ENCODE results near the gene NCAPG. TPM values are rescaled to one million over a fixed set of nuclear protein-coding genes. Genes with fewer than 3 reads are reported as not detected.
A peak's percentile ranks its signal among the peaks of the same experiment; 100 is the strongest.

The NCAPG gene
- total RNA-seq, 2 experiments from 2014 or later, result 87.5 to 102 TPM

DNA sequence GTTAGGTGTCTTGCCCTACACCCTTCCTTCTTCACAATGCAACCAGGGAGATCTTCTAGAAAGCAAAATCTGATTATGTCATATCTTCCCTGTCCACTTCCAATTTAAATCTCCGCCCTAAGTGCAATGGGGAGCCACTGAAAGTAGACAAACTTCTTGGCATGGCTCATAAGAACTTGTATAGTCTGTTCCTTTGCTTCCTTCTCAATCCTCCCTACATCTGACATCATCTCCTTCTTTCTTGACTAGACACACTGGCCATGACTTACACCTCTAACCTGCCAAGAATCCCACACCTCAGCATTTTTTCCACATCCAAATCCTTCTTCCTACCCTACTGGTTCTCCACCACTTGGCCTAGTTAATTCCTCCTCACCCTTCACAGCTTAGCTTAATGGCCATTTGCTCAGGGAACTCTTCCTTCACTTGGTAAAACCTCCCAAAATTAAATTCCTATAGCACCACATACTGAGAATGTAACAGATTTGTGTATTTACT is 55.1 kb downstream of the NCAPG start:
- DNase-seq, result no peak
- ATAC-seq, result no peak
- Mint-ChIP-seq H3K4me3 (no peak overlapping the region), H3K27ac (no peak overlapping the region), H3K27me3 (no peaks in the 10 kb centered on the region), H3K9me3 (ENCODE audit: low read depth) (peaks cover 8% of the 10 kb centered on the region), H3K36me3 (peaks cover 14% of the 10 kb centered on the region), H3K4me1 (no peaks in the 10 kb centered on the region)
- CTCF ChIA-PET, result no interaction called here

DNA sequence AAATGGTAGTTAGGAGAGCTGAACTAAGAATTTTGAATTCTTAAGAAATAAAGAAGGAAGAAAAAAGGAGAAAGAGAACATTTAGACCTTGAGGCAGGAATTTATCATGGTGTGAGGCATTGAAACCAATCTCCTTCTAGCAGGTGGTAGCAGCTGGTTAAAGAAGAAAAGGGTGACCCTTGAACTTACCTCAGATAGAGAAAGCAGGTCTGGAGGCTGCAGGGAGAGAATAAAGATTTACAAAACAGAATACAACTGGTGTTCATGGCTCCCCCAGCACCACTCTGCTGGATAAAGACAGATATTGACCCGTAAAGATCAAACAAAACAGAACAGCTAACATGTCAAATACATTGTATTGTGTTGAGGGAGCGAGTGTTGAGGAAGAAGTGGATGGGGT is 56.0 kb downstream of the NCAPG start:
- no peak overlapping the region for H3K27ac Mint-ChIP-seq
- peaks cover 11% of the 10 kb centered on the region for H3K36me3 Mint-ChIP-seq
- ATAC-seq (no peak), DNase-seq (no peak)
- no peak overlapping the region for H3K4me3 Mint-ChIP-seq
- H3K4me1 Mint-ChIP-seq, result no peaks in the 10 kb centered on the region
- CTCF ChIA-PET, result no interaction called here
- H3K27me3 Mint-ChIP-seq, result no peaks in the 10 kb centered on the region
- H3K9me3 Mint-ChIP-seq (ENCODE audit: low read depth), result peaks cover 4% of the 10 kb centered on the region

GRCh38 chr4:17867276-17867675 is 56.5 kb downstream of the NCAPG start:
- Mint-ChIP-seq H3K9me3 (ENCODE audit: low read depth) (peaks cover under 1% of the 10 kb centered on the region), H3K4me3 (no peak overlapping the region)

GRCh38 chr4:17869327-17869726 is 58.5 kb downstream of the NCAPG start:
- no peak overlapping the region for H3K4me3 Mint-ChIP-seq
- ATAC-seq, result no peak
- H3K27ac Mint-ChIP-seq, result no peak overlapping the region
- no peak for DNase-seq
- H3K4me1 Mint-ChIP-seq, result no peaks in the 10 kb centered on the region
- CTCF ChIA-PET, result no interaction called here
- H3K36me3 Mint-ChIP-seq, result no peaks in the 10 kb centered on the region
- H3K27me3 Mint-ChIP-seq, result no peaks in the 10 kb centered on the region
- no peaks in the 10 kb centered on the region for H3K9me3 Mint-ChIP-seq (ENCODE audit: low read depth)

More at GRCh38 chr4:17867276-17867675, 56.5 kb downstream of the NCAPG start:
- CTCF ChIA-PET, result no interaction called here
- H3K27ac Mint-ChIP-seq, result no peak overlapping the region
- H3K36me3 Mint-ChIP-seq, result peaks cover 6% of the 10 kb centered on the region
- H3K27me3 Mint-ChIP-seq, result no peaks in the 10 kb centered on the region
- DNase-seq, result no peak
- no peak for ATAC-seq
- H3K4me1 Mint-ChIP-seq, result no peaks in the 10 kb centered on the region

GRCh38 chr4:17875402-17876070 is 64.8 kb downstream of the NCAPG start:
- no peak for DNase-seq
- H3K27ac Mint-ChIP-seq, result no peak overlapping the region
- CTCF ChIA-PET, result no interaction called here
- H3K27me3 Mint-ChIP-seq, result peaks cover 6% of the 10 kb centered on the region
- peaks cover 10% of the 10 kb centered on the region for H3K4me1 Mint-ChIP-seq
- ATAC-seq, result peak; percentile 47
- H3K9me3 Mint-ChIP-seq (ENCODE audit: low read depth), result no peaks in the 10 kb centered on the region
- H3K4me3 Mint-ChIP-seq, result no peak overlapping the region
- H3K36me3 Mint-ChIP-seq, result peaks cover 5% of the 10 kb centered on the region

DNA sequence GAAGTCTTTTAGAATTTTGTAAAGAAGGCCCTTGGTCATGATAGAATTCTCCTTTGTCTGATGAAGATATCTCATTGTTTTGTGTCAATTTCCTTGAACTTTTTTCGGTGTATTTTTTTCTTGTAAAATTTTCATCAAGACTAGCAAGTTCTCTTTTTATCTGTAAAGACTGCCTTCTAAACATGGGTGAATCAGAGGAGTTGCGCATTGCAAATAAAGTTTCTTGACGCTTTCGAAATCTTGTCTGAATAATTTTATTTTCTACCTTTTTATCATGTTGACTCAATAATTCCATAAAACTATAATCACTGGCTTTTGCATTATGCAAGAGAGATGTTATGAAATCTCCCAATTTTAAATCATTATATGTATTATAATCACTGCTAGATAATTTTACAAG is 66.2 kb downstream of the NCAPG start:
- DNase-seq (no peak), ATAC-seq (no peak)
- Mint-ChIP-seq H3K27ac (no peak overlapping the region), H3K27me3 (peaks cover 6% of the 10 kb centered on the region), H3K4me3 (no peak overlapping the region), H3K9me3 (ENCODE audit: low read depth) (no peaks in the 10 kb centered on the region), H3K36me3 (peaks cover 5% of the 10 kb centered on the region), H3K4me1 (peaks cover 10% of the 10 kb centered on the region)
- CTCF ChIA-PET, result no interaction called here

DNA sequence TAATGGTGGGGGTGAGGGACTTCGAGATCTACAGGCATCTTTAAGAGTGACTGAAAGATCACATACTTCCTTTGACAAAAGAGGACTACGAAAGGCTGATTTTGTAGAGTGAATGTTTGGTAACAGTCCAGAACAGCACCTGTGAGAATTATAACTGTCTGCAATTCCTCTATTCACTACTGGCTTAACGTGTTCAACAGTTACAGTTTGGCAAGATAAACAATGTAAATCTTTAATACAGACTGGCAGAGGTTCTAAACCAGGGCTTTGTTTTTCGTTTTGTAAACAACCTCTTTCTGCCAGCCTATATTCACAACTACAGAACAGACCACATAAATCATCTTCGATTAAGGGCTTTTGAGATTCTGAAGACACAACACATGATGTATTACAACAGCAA is 66.9 kb downstream of the NCAPG start:
- DNase-seq (no peak), ATAC-seq (no peak)
- peaks cover 10% of the 10 kb centered on the region for H3K4me1 Mint-ChIP-seq
- H3K27ac Mint-ChIP-seq, result no peak overlapping the region
- peaks cover 6% of the 10 kb centered on the region for H3K27me3 Mint-ChIP-seq
- CTCF ChIA-PET, result no interaction called here
- H3K4me3 Mint-ChIP-seq, result no peak overlapping the region
- H3K9me3 Mint-ChIP-seq (ENCODE audit: low read depth), result no peaks in the 10 kb centered on the region
- H3K36me3 Mint-ChIP-seq, result peaks cover 5% of the 10 kb centered on the region

- Mint-ChIP-seq H3K4me1 (no peaks in the 10 kb centered on the region), H3K4me3 (no peak overlapping the region), H3K27me3 (no peaks in the 10 kb centered on the region), H3K27ac (no peak overlapping the region), H3K36me3 (no peaks in the 10 kb centered on the region), H3K9me3 (ENCODE audit: low read depth) (no peaks in the 10 kb centered on the region)
- DNase-seq (no peak), ATAC-seq (no peak)
- CTCF ChIA-PET, result no interaction called here
Measured at GRCh38 chr4:17884063-17884462, 73.3 kb downstream of the NCAPG start.

DNA sequence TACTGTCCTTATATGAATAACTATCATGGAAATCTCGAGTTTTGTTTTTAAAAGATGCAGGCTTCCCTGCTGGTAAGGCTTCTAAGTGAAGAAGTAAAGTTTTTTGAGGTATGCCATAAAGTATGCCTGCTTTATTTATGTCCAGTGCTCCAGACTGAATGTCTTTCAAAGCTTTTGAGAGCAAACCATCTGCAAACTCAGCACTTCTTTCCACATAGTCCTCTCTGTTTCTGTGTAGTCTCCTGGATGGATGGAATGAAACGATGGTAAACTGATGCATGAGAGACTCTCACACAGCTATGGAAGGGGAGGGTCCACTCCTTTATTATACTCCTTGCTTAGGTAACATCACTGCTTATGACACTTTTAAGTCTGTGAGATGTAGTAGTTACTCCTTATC is 73.7 kb downstream of the NCAPG start:
- H3K27me3 Mint-ChIP-seq, result no peaks in the 10 kb centered on the region
- H3K36me3 Mint-ChIP-seq, result no peaks in the 10 kb centered on the region
- H3K4me3 Mint-ChIP-seq, result no peak overlapping the region
- no peaks in the 10 kb centered on the region for H3K4me1 Mint-ChIP-seq
- DNase-seq (no peak), ATAC-seq (no peak)
- CTCF ChIA-PET, result no interaction called here
- no peaks in the 10 kb centered on the region for H3K9me3 Mint-ChIP-seq (ENCODE audit: low read depth)
- H3K27ac Mint-ChIP-seq, result no peak overlapping the region

DNA sequence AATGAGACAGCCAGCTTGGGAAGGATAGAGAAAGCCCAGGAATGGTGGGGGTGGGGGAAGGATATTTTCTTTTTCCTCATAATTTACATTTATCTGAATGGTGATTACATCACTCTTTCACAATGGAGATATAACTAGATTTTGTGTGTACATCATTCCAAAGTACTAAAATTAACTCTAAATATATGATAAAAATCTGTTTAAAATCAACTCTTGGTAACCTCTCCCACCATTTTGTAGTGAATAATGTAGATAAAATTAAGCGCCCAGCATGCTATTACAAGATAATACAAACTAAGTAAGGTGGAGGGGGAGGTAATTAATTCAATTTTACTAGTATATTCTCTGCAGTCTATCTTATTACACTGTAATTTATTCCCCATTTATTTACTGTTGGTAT is 78.9 kb downstream of the NCAPG start:
- no peak for ATAC-seq
- Mint-ChIP-seq H3K27me3 (no peaks in the 10 kb centered on the region), H3K4me3 (no peak overlapping the region), H3K9me3 (ENCODE audit: low read depth) (no peaks in the 10 kb centered on the region), H3K4me1 (no peaks in the 10 kb centered on the region), H3K27ac (no peak overlapping the region), H3K36me3 (no peaks in the 10 kb centered on the region)
- no peak for DNase-seq
- CTCF ChIA-PET, result no interaction called here

- no peak overlapping the region for H3K27ac Mint-ChIP-seq
- no peak overlapping the region for H3K4me3 Mint-ChIP-seq
- DNase-seq (no peak), ATAC-seq (no peak)
- CTCF ChIA-PET, result no interaction called here
- no peaks in the 10 kb centered on the region for H3K27me3 Mint-ChIP-seq
- H3K9me3 Mint-ChIP-seq (ENCODE audit: low read depth), result no peaks in the 10 kb centered on the region
- H3K4me1 Mint-ChIP-seq, result no peaks in the 10 kb centered on the region
- peaks cover 3% of the 10 kb centered on the region for H3K36me3 Mint-ChIP-seq
Measured at GRCh38 chr4:17894421-17894820, 83.6 kb downstream of the NCAPG start.

Other genes with a start within 250 kb of the NCAPG start
- 100 to 1,000 TPM; 198 to 249 TPM for gene LAP3, start 233.8 kb upstream of the NCAPG start, total RNA-seq
- 10 to 100 TPM; 53.4 to 56.3 TPM for gene MED28, start 196.3 kb upstream of the NCAPG start, total RNA-seq
- under 1 TPM in 1 of 2 experiments, not detected in 1; 0.02 TPM for gene FAM184B, start 29.4 kb upstream of the NCAPG start, total RNA-seq
- gene DCAF16, start 222 bp upstream of the NCAPG start, total RNA-seq, result 10 to 100 TPM; 38.9 to 56.4 TPM
- 10 to 100 TPM; 13.8 to 20.9 TPM for gene LCORL, start 210.8 kb downstream of the NCAPG start, total RNA-seq